ENCODE data around the gene CWF19L2.
A peak's percentile ranks its signal among the peaks of the same experiment; 100 is the strongest.
"Not testable (repeated sequence)": the region's sequence is repeated elsewhere in the genome, so short reads cannot be mapped to it uniquely, and the experiment has no call there.

The CWF19L2 gene

DNA sequence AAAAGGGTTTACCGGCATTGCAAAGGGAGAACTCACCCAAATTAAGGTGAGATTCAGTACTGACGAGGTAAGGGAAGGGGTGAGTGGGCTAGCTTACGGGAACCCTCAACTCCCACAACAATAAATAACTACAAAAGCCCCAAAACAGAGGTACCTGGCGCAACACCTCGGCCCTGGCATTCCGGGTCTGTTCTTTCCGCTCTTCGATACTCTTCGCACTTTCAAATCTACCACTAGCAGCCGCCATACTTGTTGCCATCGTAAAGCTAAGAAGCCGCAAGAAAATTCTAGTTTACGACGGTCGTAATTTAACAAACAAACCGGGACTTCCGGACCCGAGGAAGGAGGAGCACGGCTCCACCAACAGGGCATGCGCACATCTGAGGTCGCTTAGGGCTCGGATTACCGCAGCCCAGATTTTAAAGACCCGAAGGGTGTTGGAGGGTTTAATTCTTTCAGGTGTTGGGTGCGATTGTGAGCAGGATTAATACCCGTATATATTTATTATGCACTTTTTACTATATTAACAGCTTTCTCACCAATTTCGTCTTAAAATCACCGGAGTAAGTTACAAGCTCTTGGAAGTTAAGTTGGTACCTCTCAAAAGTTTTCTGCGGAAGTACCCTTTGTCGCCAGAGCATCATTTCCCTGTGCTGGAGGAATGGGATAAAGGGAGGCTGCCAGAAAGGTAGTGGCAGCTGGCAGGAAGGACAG is at the start of gene CWF19L2:
Gene CWF19L2 (minus strand): TSS at position 268 of the 714 bp plus-strand sequence. CDS start 9 bp downstream, at position 259.
- no peaks in the 10 kb centered on the region for H3K9me3 Mint-ChIP-seq
- H3K27me3 Mint-ChIP-seq, result no peaks in the 10 kb centered on the region
- ATAC-seq (ENCODE audit: low read depth) (peak; percentile 91), DNase-seq (ENCODE audit: low spot score in 2 of 2) (peak; percentile 66 to 80)
- H3K4me1 Mint-ChIP-seq, result peaks cover 18% of the 10 kb centered on the region
- H3K27ac Mint-ChIP-seq, result peak within 1 kb of the TSS; percentile 96
- peak within 1 kb of the TSS; percentile 94 for H3K4me3 Mint-ChIP-seq
- H3K36me3 Mint-ChIP-seq, result peaks cover 4% of the 10 kb centered on the region

DNA sequence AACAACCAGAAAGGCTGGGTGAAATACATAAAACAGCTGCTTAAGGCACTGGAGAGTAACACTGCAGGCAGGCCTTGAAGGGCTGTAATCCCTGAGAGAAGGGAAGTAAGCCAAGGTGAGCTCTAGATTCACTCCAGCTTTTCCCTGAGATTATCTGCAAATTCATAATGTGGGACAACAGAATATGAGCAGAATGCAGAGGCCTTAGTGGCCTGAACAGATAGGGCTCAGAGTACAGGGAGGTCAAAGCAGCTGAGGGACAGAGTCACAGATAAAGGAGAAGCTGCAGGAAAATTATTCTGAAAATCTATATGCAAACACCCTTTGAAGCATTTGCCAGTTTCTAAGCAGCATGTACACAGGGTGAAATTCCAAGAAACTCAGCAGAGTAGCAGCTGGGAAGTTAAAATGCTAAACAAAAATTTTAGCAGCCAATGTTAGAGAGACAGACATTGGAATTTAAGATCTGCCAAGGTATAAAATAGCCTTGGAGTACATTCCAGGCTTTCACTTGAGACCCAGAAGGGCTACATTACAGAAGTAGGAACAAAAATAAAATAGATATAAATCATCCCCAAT is 48.1 kb upstream of the CWF19L2 start:
- ATAC-seq (ENCODE audit: low read depth) (no peak), DNase-seq (ENCODE audit: low spot score in 2 of 2) (no peak)
- Mint-ChIP-seq H3K4me1 (no peaks in the 10 kb centered on the region), H3K27ac (no peak overlapping the region), H3K9me3 (peaks cover 5% of the 10 kb centered on the region), H3K36me3 (peaks cover 63% of the 10 kb centered on the region), H3K27me3 (no peaks in the 10 kb centered on the region), H3K4me3 (no peak overlapping the region)

- Mint-ChIP-seq H3K27ac (no peak overlapping the region), H3K36me3 (peaks cover 57% of the 10 kb centered on the region), H3K4me3 (no peak overlapping the region), H3K9me3 (peaks cover 5% of the 10 kb centered on the region), H3K27me3 (no peaks in the 10 kb centered on the region), H3K4me1 (no peaks in the 10 kb centered on the region)
- no peak for ATAC-seq (ENCODE audit: low read depth)
- no peak for DNase-seq (ENCODE audit: low spot score in 2 of 2)
Measured at GRCh38 chr11:107504981-107505380, 47.4 kb upstream of the CWF19L2 start.

- H3K9me3 Mint-ChIP-seq, result peaks cover 5% of the 10 kb centered on the region
- no peak overlapping the region for H3K4me3 Mint-ChIP-seq
- H3K27ac Mint-ChIP-seq, result no peak overlapping the region
- H3K36me3 Mint-ChIP-seq, result peaks cover 46% of the 10 kb centered on the region
- ATAC-seq (ENCODE audit: low read depth) (no peak), DNase-seq (ENCODE audit: low spot score in 2 of 2) (no peak)
- H3K4me1 Mint-ChIP-seq, result no peaks in the 10 kb centered on the region
- H3K27me3 Mint-ChIP-seq, result no peaks in the 10 kb centered on the region
Measured at GRCh38 chr11:107501713-107502112, 44.1 kb upstream of the CWF19L2 start.

- not testable (repeated sequence) for ATAC-seq (ENCODE audit: low read depth); H3K9me3 Mint-ChIP-seq
Measured at GRCh38 chr11:107497371-107497770, 39.7 kb upstream of the CWF19L2 start.

GRCh38 chr11:107496011-107496410 is 38.4 kb upstream of the CWF19L2 start:
- H3K9me3 Mint-ChIP-seq, result no peaks in the 10 kb centered on the region
- DNase-seq (ENCODE audit: low spot score in 2 of 2), result no peak
- H3K27ac Mint-ChIP-seq, result no peak overlapping the region
- H3K4me3 Mint-ChIP-seq, result no peak overlapping the region
- no peaks in the 10 kb centered on the region for H3K4me1 Mint-ChIP-seq
- ATAC-seq (ENCODE audit: low read depth), result no peak
- H3K36me3 Mint-ChIP-seq, result peaks cover under 1% of the 10 kb centered on the region
- no peaks in the 10 kb centered on the region for H3K27me3 Mint-ChIP-seq

More at GRCh38 chr11:107497371-107497770, 39.7 kb upstream of the CWF19L2 start:
- H3K4me3 Mint-ChIP-seq; H3K4me1 Mint-ChIP-seq; H3K27me3 Mint-ChIP-seq; H3K27ac Mint-ChIP-seq; DNase-seq (ENCODE audit: low spot score in 2 of 2): not testable (repeated sequence)
- peaks cover 12% of the 10 kb centered on the region for H3K36me3 Mint-ChIP-seq

GRCh38 chr11:107494055-107494454 is 36.4 kb upstream of the CWF19L2 start:
- Mint-ChIP-seq H3K27ac (no peak overlapping the region), H3K4me3 (no peak overlapping the region), H3K27me3 (no peaks in the 10 kb centered on the region), H3K4me1 (no peaks in the 10 kb centered on the region), H3K36me3 (no peaks in the 10 kb centered on the region), H3K9me3 (no peaks in the 10 kb centered on the region)
- ATAC-seq (ENCODE audit: low read depth), result no peak
- DNase-seq (ENCODE audit: low spot score in 2 of 2), result no peak

- Mint-ChIP-seq H3K27me3 (peaks cover 3% of the 10 kb centered on the region), H3K4me1 (no peaks in the 10 kb centered on the region), H3K36me3 (peaks cover 2% of the 10 kb centered on the region), H3K4me3 (no peak overlapping the region), H3K9me3 (peaks cover 2% of the 10 kb centered on the region), H3K27ac (no peak overlapping the region)
- DNase-seq (ENCODE audit: low spot score in 2 of 2) (no peak), ATAC-seq (ENCODE audit: low read depth) (no peak)
Measured at GRCh38 chr11:107493117-107493516, 35.5 kb upstream of the CWF19L2 start.

DNA sequence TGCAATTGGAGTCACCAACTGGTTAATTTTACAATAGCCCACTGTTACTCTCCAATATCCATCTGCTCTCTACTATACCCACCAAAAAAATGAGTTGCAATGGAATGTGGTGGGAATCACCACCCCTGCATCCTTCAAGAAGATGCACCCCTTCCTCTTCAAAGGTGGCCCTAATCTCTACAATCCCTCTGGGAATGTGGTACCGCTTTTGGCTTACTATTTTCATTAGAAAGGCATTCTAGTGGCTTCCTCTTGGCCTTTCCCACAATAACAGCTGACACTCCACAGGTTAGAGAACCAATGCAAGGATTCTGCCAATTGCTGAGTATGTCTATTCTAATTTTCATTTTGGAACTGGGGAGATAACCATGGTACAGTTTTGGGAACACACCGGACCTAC is 33.2 kb upstream of the CWF19L2 start:
- Mint-ChIP-seq H3K36me3 (peaks cover 2% of the 10 kb centered on the region), H3K4me3 (no peak overlapping the region), H3K27me3 (peaks cover 3% of the 10 kb centered on the region), H3K27ac (no peak overlapping the region), H3K9me3 (peaks cover 2% of the 10 kb centered on the region), H3K4me1 (no peaks in the 10 kb centered on the region)
- no peak for ATAC-seq (ENCODE audit: low read depth)
- DNase-seq (ENCODE audit: low spot score in 2 of 2), result no peak

DNA sequence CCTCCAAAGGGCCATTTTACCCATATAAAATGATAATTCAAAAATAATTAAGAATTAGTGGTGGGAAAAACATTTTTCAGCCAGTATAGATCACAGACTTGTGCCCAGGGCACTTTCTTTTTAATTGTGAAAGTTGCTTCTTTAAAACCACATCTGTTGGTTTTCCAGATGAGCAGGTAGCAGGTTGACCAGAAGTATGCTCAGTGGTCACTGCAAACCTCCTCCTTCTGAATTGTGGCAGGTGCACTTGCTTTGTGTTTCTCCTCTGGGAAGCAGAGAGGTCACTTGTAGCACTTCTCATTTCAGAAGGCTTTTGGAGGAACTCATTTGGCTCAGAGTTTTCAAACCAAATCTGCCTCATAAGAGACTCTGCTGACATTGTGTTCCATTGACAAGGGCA is 24.6 kb upstream of the CWF19L2 start:
- Mint-ChIP-seq H3K36me3 (no peaks in the 10 kb centered on the region), H3K27ac (no peak overlapping the region), H3K4me3 (no peak overlapping the region), H3K4me1 (no peaks in the 10 kb centered on the region), H3K27me3 (peaks cover 2% of the 10 kb centered on the region), H3K9me3 (no peaks in the 10 kb centered on the region)
- ATAC-seq (ENCODE audit: low read depth) (no peak), DNase-seq (ENCODE audit: low spot score in 2 of 2) (no peak)

DNA sequence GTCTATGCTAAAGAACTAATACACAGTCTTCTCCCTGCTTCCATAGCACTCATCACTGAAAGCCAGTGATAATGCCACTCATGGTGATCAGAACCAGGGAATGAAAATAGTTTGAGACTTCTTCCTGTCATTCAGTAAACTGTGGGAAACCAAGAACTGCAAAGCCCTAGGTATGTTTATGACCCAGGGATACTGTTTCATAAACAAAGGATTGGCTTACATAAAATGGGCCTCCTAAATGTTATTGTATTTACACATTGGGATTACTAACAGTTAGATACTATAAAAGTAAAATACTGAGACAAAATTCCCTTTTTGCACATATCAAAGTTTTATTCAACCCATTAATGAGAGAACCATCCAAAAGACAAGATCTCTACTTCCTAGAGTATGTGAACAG is 21.3 kb upstream of the CWF19L2 start:
- no peak for ATAC-seq (ENCODE audit: low read depth)
- Mint-ChIP-seq H3K27me3 (peaks cover 22% of the 10 kb centered on the region), H3K4me3 (no peak overlapping the region)

DNA sequence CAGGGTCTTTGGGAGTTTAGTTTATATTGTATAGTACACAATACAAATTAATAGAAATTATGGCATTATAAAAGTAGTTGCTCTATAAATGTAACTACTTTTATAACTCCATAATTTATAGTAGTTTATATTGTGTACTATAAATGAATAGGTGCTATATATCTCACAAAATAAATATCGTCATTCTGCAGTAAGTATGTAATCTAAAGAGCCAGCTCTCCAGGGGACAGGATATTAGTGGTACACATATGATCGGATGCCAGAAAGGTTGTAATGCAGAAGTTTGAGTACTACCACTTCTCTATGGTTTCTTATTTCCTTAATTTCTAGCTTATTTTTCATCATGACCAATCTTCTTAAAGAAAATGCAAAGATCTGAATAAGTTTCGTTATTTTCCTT is 20.2 kb upstream of the CWF19L2 start:
- ATAC-seq (ENCODE audit: low read depth) (no peak), DNase-seq (ENCODE audit: low spot score in 2 of 2) (no peak)
- no peaks in the 10 kb centered on the region for H3K9me3 Mint-ChIP-seq
- H3K27ac Mint-ChIP-seq, result no peak overlapping the region
- H3K4me3 Mint-ChIP-seq, result no peak overlapping the region
- H3K27me3 Mint-ChIP-seq, result peaks cover 23% of the 10 kb centered on the region
- H3K4me1 Mint-ChIP-seq, result no peaks in the 10 kb centered on the region
- no peaks in the 10 kb centered on the region for H3K36me3 Mint-ChIP-seq

More for the DNA sequence above, 21.3 kb upstream of the CWF19L2 start:
- no peak overlapping the region for H3K27ac Mint-ChIP-seq
- no peak for DNase-seq (ENCODE audit: low spot score in 2 of 2)
- no peaks in the 10 kb centered on the region for H3K36me3 Mint-ChIP-seq
- H3K9me3 Mint-ChIP-seq, result no peaks in the 10 kb centered on the region
- no peaks in the 10 kb centered on the region for H3K4me1 Mint-ChIP-seq

DNA sequence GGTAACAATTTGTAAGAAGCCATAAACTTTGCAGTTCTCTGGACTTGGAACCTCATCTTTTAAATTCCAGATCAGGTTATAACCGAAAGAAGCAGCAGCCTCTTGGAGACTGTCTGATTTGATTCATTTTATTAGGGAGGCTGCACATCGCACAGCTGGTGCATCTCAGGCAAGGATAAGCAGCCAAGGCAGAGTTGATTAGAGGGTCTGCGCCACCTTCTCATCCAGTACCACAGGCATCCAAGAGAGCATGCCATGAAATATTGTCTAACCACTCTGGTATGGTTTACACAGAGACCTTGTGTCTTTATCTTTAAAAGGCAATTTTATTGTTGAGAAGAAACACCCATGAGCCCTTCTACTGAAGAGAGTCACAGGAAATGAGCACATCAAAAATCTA is 16.2 kb upstream of the CWF19L2 start:
- Mint-ChIP-seq H3K36me3 (peaks cover 1% of the 10 kb centered on the region), H3K4me3 (no peak overlapping the region), H3K27me3 (peaks cover 29% of the 10 kb centered on the region), H3K4me1 (no peaks in the 10 kb centered on the region), H3K9me3 (no peaks in the 10 kb centered on the region), H3K27ac (no peak overlapping the region)
- no peak for DNase-seq (ENCODE audit: low spot score in 2 of 2)
- no peak for ATAC-seq (ENCODE audit: low read depth)

GRCh38 chr11:107472966-107473365 is 15.3 kb upstream of the CWF19L2 start:
- Mint-ChIP-seq H3K36me3 (peaks cover 1% of the 10 kb centered on the region), H3K9me3 (no peaks in the 10 kb centered on the region), H3K27ac (no peak overlapping the region), H3K27me3 (peaks cover 34% of the 10 kb centered on the region), H3K4me3 (no peak overlapping the region), H3K4me1 (no peaks in the 10 kb centered on the region)
- ATAC-seq (ENCODE audit: low read depth) (no peak), DNase-seq (ENCODE audit: low spot score in 2 of 2) (no peak)

GRCh38 chr11:107468596-107468995 is 11.0 kb upstream of the CWF19L2 start:
- DNase-seq (ENCODE audit: low spot score in 2 of 2) (no peak), ATAC-seq (ENCODE audit: low read depth) (no peak)
- peaks cover 21% of the 10 kb centered on the region for H3K27me3 Mint-ChIP-seq
- H3K4me3 Mint-ChIP-seq, result no peak overlapping the region
- H3K4me1 Mint-ChIP-seq, result no peaks in the 10 kb centered on the region
- H3K9me3 Mint-ChIP-seq, result peaks cover 4% of the 10 kb centered on the region
- H3K36me3 Mint-ChIP-seq, result peaks cover 5% of the 10 kb centered on the region
- no peak overlapping the region for H3K27ac Mint-ChIP-seq

Data from memory B cell (primary cell).